ENCODE data around the gene EEF1G.

GRCh38 chr11:62578541-62578940, 4.8 kb upstream of the EEF1G start:
- no peak for TF ChIP-seq ZNF776 (tag by site-specific recombination; IDR thresholded peaks at IDR 0.05; ENCODE audit: borderline replicate concordance)
- no peak for TF ChIP-seq ZNF18 (tag by site-specific recombination; IDR thresholded peaks at IDR 0.05)
- no peak for TF ChIP-seq CTCF (tag by site-specific recombination; IDR thresholded peaks at IDR 0.05)
- no peak for TF ChIP-seq ZSCAN5A (tag by site-specific recombination; IDR thresholded peaks at IDR 0.05)
- TF ChIP-seq ZNF121 (tag by site-specific recombination; IDR thresholded peaks at IDR 0.05): no peak
